ENCODE data around the gene KDM1B. TPM values are rescaled to one million over a fixed set of nuclear protein-coding genes. Genes with fewer than 3 reads are reported as not detected.
"Not testable (repeated sequence)": the region's sequence is repeated elsewhere in the genome, so short reads cannot be mapped to it uniquely, and the experiment has no call there.

KDM1B gene
- total RNA-seq, 1 donor from 2014 or later: 19.6 TPM

- H3K36me3 ChIP-seq: peaks cover 33% of the 10 kb centered on the region
- no peaks in the 10 kb centered on the region for H3K4me1 ChIP-seq
- ATAC-seq (peak; percentile 56), DNase-seq (no peak)
- peaks cover 5% of the 10 kb centered on the region for H3K9me3 ChIP-seq
- intact Hi-C loops (cut with DNase I): no loop called here
- TF ChIP-seq CTCF (IDR thresholded peaks at IDR 0.05): no peak
- no peak overlapping the region for H3K4me3 ChIP-seq
- peak overlapping the region; percentile 33 for H3K27ac ChIP-seq
- no peaks in the 10 kb centered on the region for H3K27me3 ChIP-seq
These were observed 16.6 kb downstream of the KDM1B start for GRCh38 chr6:18171871-18172270.

GRCh38 chr6:18176198-18176597 lies 21.0 kb downstream of the KDM1B start:
- H3K36me3 ChIP-seq; DNase-seq; H3K27me3 ChIP-seq; ATAC-seq; H3K9me3 ChIP-seq; H3K4me3 ChIP-seq; H3K4me1 ChIP-seq; H3K27ac ChIP-seq; intact Hi-C loops (cut with DNase I): not testable (repeated sequence)

GRCh38 chr6:18177286-18177965 lies 22.2 kb downstream of the KDM1B start:
- H3K27me3 ChIP-seq: no peaks in the 10 kb centered on the region
- H3K4me1 ChIP-seq: no peaks in the 10 kb centered on the region
- H3K9me3 ChIP-seq: no peaks in the 10 kb centered on the region
- TF ChIP-seq CTCF (IDR thresholded peaks at IDR 0.05): no peak
- DNase-seq (no peak), ATAC-seq (no peak)
- no peak overlapping the region for H3K27ac ChIP-seq
- H3K4me3 ChIP-seq: no peak overlapping the region
- no peaks in the 10 kb centered on the region for H3K36me3 ChIP-seq
- intact Hi-C loops (cut with DNase I): no loop called here

- Histone ChIP-seq H3K36me3 (no peaks in the 10 kb centered on the region), H3K27me3 (no peaks in the 10 kb centered on the region), H3K9me3 (no peaks in the 10 kb centered on the region), H3K27ac (peak overlapping the region; percentile 33), H3K4me1 (no peaks in the 10 kb centered on the region), H3K4me3 (no peak overlapping the region)
- DNase-seq (no peak), ATAC-seq (no peak)
- intact Hi-C loops (cut with DNase I): no loop called here
- no peak for TF ChIP-seq CTCF (IDR thresholded peaks at IDR 0.05)
These were observed 23.9 kb downstream of the KDM1B start for GRCh38 chr6:18178960-18179615.

GRCh38 chr6:18179770-18180356 lies 24.6 kb downstream of the KDM1B start:
- Histone ChIP-seq H3K9me3 (no peaks in the 10 kb centered on the region), H3K27ac (no peak overlapping the region), H3K27me3 (no peaks in the 10 kb centered on the region), H3K36me3 (no peaks in the 10 kb centered on the region), H3K4me3 (no peak overlapping the region), H3K4me1 (no peaks in the 10 kb centered on the region)
- TF ChIP-seq CTCF (IDR thresholded peaks at IDR 0.05): no peak
- ATAC-seq (peak; percentile 93), DNase-seq (peak; percentile 65)
- intact Hi-C loops (cut with DNase I): no loop called here

GRCh38 chr6:18182568-18182967 lies 27.3 kb downstream of the KDM1B start:
- TF ChIP-seq CTCF (IDR thresholded peaks at IDR 0.05): no peak
- intact Hi-C loops (cut with DNase I): no loop called here
- no peak overlapping the region for H3K4me3 ChIP-seq
- no peaks in the 10 kb centered on the region for H3K36me3 ChIP-seq
- no peaks in the 10 kb centered on the region for H3K9me3 ChIP-seq
- no peak overlapping the region for H3K27ac ChIP-seq
- peaks cover 12% of the 10 kb centered on the region for H3K4me1 ChIP-seq
- DNase-seq: no peak
- no peaks in the 10 kb centered on the region for H3K27me3 ChIP-seq
- no peak for ATAC-seq
